Smooth muscle cell (in vitro differentiated cells): Measurements from ENCODE around the gene KCNA2. TPM values are rescaled to one million over a fixed set of nuclear protein-coding genes. Genes with fewer than 3 reads are reported as not detected.

Experiments
- DNase-seq: peaks from one replicate; lab custom pipeline; 2025; ENCODE audit not compliant: unreplicated experiment; lab: John Stamatoyannopoulos, UW
- H2AFZ ChIP-seq: fragments of 200-600 bp; sonication (generic); 2 replicates; pipeline ENCODE4 v1.6.0; 2016; ENCODE audit warnings: antibody characterized with exemption, low read depth, mild to moderate bottlenecking
- H3F3A ChIP-seq: fragments of 200-600 bp; sonication (generic); 2 replicates; pipeline ENCODE4 v1.6.0; 2017; ENCODE audit warnings: antibody characterized with exemption, low read depth
- H3K27ac ChIP-seq: fragments of 200-600 bp; sonication (generic); 2 replicates; pipeline ENCODE4 v1.5.1; 2016; ENCODE audit warnings: low read depth, mild to moderate bottlenecking
- H3K27me3 ChIP-seq: fragments of 200-600 bp; sonication (generic); 2 replicates; pipeline ENCODE4 v1.6.1; 2016; ENCODE audit warnings: low read depth, mild to moderate bottlenecking
- H3K36me3 ChIP-seq: fragments of 200-600 bp; sonication (generic); 2 replicates; pipeline ENCODE4 v1.5.1; 2016; ENCODE audit warnings: low read depth
- H3K4me1 ChIP-seq: fragments of 200-600 bp; sonication (generic); 2 replicates; pipeline ENCODE4 v1.5.1; 2016; ENCODE audit warnings: low read depth
- H3K4me2 ChIP-seq: fragments of 200-600 bp; sonication (generic); 2 replicates; pipeline ENCODE4 v1.6.0; 2016; ENCODE audit warnings: mild to moderate bottlenecking
- H3K4me3 ChIP-seq: fragments of 200-600 bp; sonication (generic); 2 replicates; pipeline ENCODE4 v1.5.1; 2016; ENCODE audit warnings: mild to moderate bottlenecking
- H3K79me2 ChIP-seq: fragments of 200-600 bp; sonication (generic); 2 replicates; pipeline ENCODE4 v1.6.0; 2016; ENCODE audit warnings: low read depth, mild to moderate bottlenecking
- H3K9ac ChIP-seq: fragments of 200-600 bp; sonication (generic); 2 replicates; pipeline ENCODE4 v1.6.0; 2016; ENCODE audit warnings: low read depth
- H3K9me3 ChIP-seq: fragments of 200-600 bp; sonication (generic); replicated peaks from 2 replicates; pipeline ENCODE4 v1.5.1; 2016; ENCODE audit warnings: low read depth
- H4K20me1 ChIP-seq: fragments of 200-600 bp; sonication (generic); 2 replicates; pipeline ENCODE4 v1.6.0; 2016; ENCODE audit warnings: low read depth
- CTCF ChIP-seq: fragments of 200-600 bp; sonication (generic); IDR thresholded peaks from 2 replicates; pipeline ENCODE4 v1.5.1; 2017; ENCODE audit warnings: borderline replicate concordance, mild to moderate bottlenecking, antibody characterized with exemption; ENCODE audit not compliant: insufficient read depth, poor library complexity, severe bottlenecking
- WGBS: methylation state at CpG from one replicate; pipeline ENCODE4 v1.1.7; 2016; ENCODE audit warnings: low lambda C conversion rate; 5-methylcytosine and 5-hydroxymethylcytosine counted together
- polyA plus RNA-seq: library from polyadenylated mRNA; unstranded; fragments of >200 nt; fragmentation: Nextera tagmentation; extraction: Ambion mirVana; gene quantifications from 2 replicates; pipeline ENCODE4 v1.2.1, GENCODE V29; 2016
- total RNA-seq: library from RNA; depleted of rRNA; stranded (reverse); fragments of >200 nt; gene quantifications from 2 replicates; pipeline ENCODE4 v1.2.3, GENCODE V29; 2014

KCNA2 gene
- total and polyA plus RNA-seq, 2 experiments from 2014 or later, result 0.16 to 0.81 TPM

GRCh38 chr1:110627764-110628163, 21.6 kb upstream of the KCNA2 start:
- Histone ChIP-seq H3K9me3 (no peaks in the 10 kb centered on the region), H4K20me1 (no peaks in the 10 kb centered on the region), H3K27me3 (peaks cover 23% of the 10 kb centered on the region), H3K36me3 (no peaks in the 10 kb centered on the region), H3K79me2 (no peaks in the 10 kb centered on the region), H2AFZ (no peak overlapping the region), H3F3A (no peaks in the 10 kb centered on the region), H3K27ac (no peak overlapping the region), H3K4me1 (no peaks in the 10 kb centered on the region), H3K4me3 (no peak overlapping the region), H3K4me2 (no peak overlapping the region), H3K9ac (no peak overlapping the region)
- DNase-seq, result no peak
- WGBS, result 93% methylated on average over 2 of the region's 2 CpGs
- no peak for TF ChIP-seq CTCF

DNA sequence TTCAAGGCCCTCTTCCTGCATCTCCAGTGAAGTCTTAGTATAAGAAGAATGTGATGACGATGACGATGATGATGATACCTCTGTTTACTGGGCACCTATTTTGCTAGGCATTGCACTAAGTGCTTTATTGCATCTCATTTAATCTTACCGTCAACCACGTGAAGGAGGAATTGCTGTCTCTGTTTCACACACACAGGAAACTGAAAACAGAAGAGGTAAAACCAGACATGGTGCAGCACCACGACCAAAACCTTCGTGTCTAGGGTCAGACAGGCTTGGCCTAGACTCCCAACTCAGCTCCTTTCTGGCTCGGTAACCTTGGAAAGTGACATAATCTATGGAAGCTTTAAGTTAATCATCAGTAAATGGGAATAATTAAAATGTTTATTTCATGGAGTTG, 20.7 kb upstream of the KCNA2 start:
- no peaks in the 10 kb centered on the region for H3K4me1 ChIP-seq
- H2AFZ ChIP-seq, result no peak overlapping the region
- no peaks in the 10 kb centered on the region for H4K20me1 ChIP-seq
- H3K4me2 ChIP-seq, result no peak overlapping the region
- peaks cover 31% of the 10 kb centered on the region for H3K27me3 ChIP-seq
- no peak overlapping the region for H3K4me3 ChIP-seq
- H3K9ac ChIP-seq, result no peak overlapping the region
- 88% methylated on average over 7 of the region's 7 CpGs for WGBS
- H3K36me3 ChIP-seq, result no peaks in the 10 kb centered on the region
- no peak for TF ChIP-seq CTCF
- H3F3A ChIP-seq, result no peaks in the 10 kb centered on the region
- no peak overlapping the region for H3K27ac ChIP-seq
- DNase-seq, result no peak
- H3K79me2 ChIP-seq, result no peaks in the 10 kb centered on the region
- no peaks in the 10 kb centered on the region for H3K9me3 ChIP-seq

GRCh38 chr1:110620686-110621085, 14.5 kb upstream of the KCNA2 start:
- no peaks in the 10 kb centered on the region for H3K9me3 ChIP-seq
- H2AFZ ChIP-seq, result no peak overlapping the region
- H3K79me2 ChIP-seq, result no peaks in the 10 kb centered on the region
- no peak for TF ChIP-seq CTCF
- no peaks in the 10 kb centered on the region for H3F3A ChIP-seq
- 81% methylated on average over 7 of the region's 7 CpGs for WGBS
- no peak overlapping the region for H3K9ac ChIP-seq
- H3K36me3 ChIP-seq, result no peaks in the 10 kb centered on the region
- peaks cover 53% of the 10 kb centered on the region for H3K27me3 ChIP-seq
- H3K4me2 ChIP-seq, result no peak overlapping the region
- no peak overlapping the region for H3K4me3 ChIP-seq
- no peak overlapping the region for H3K27ac ChIP-seq
- no peaks in the 10 kb centered on the region for H3K4me1 ChIP-seq
- H4K20me1 ChIP-seq, result no peaks in the 10 kb centered on the region
- DNase-seq, result no peak

DNA sequence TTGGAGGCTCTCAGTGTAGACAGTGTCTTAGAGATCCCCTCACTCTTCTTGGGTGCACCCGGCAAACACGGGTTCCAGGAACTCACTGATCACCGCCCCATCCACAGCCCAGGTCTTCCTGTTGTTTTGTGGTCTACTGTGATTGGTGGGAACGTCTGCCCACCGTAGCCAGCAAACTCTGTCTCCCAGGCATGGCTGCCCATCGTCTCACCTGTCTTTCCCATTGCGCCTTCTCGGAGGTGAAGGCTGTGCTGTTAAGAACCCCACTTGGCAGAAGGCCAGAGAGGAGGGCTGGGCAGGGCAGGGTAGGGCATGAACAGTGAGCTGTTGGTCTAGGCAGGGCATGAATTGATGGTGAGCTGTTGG, 14.1 kb upstream of the KCNA2 start:
- H3K27ac ChIP-seq, result no peak overlapping the region
- no peaks in the 10 kb centered on the region for H3K4me1 ChIP-seq
- H3K27me3 ChIP-seq, result peaks cover 53% of the 10 kb centered on the region
- H3K9ac ChIP-seq, result no peak overlapping the region
- WGBS, result 85% methylated on average over 8 of the region's 8 CpGs
- H3K79me2 ChIP-seq, result no peaks in the 10 kb centered on the region
- H3F3A ChIP-seq, result no peaks in the 10 kb centered on the region
- no peak for DNase-seq
- H3K4me3 ChIP-seq, result no peak overlapping the region
- no peak overlapping the region for H3K4me2 ChIP-seq
- H2AFZ ChIP-seq, result no peak overlapping the region
- TF ChIP-seq CTCF, result no peak
- H3K36me3 ChIP-seq, result no peaks in the 10 kb centered on the region
- H4K20me1 ChIP-seq, result no peaks in the 10 kb centered on the region
- H3K9me3 ChIP-seq, result no peaks in the 10 kb centered on the region
